Measurements from ENCODE around the gene LTV1.
A peak's percentile ranks its signal among the peaks of the same experiment; 100 is the strongest.

Gene LTV1

GRCh38 chr6:143896126-143896860 lies 53.2 kb downstream of the LTV1 start:
- DNase-seq: no peak

GRCh38 chr6:143900358-143900757 lies 57.2 kb downstream of the LTV1 start:
- DNase-seq: no peak

- peak; percentile 33 for DNase-seq
These were observed 59.0 kb downstream of the LTV1 start for GRCh38 chr6:143901885-143902750.

GRCh38 chr6:143902827-143903226 lies 59.7 kb downstream of the LTV1 start:
- no peak for DNase-seq

GRCh38 chr6:143911028-143911427 lies 67.9 kb downstream of the LTV1 start:
- no peak for DNase-seq

GRCh38 chr6:143912671-143913070 lies 69.5 kb downstream of the LTV1 start:
- no peak for DNase-seq
